ENCODE results near the gene INAVA.
"Not testable (repeated sequence)": the region's sequence is repeated elsewhere in the genome, so short reads cannot be mapped to it uniquely, and the experiment has no call there.

Gene INAVA

DNA sequence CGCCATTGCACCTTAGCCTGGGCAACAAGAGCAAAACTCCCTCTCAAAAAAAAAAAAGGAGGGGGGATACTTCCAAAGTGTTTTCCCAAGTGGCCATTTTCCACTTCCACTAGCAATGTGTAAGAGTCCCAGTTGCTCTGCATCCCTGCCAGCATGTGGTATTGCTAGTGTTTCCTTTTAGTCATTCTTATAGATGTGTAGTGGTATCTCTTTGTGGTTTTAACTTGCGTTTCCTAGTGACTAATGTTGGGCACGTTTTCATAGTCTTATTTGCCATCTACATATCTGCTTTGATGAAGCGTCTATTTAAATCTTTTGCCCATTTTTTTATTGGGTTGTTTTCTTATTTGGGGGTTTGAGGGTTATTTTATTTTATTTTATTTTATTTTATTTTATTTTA lies 31.1 kb downstream of the INAVA start:
- no peaks in the 10 kb centered on the region for H3K4me1 ChIP-seq (ENCODE audit: low read depth, poor library complexity, severe bottlenecking)
- TF ChIP-seq, protein P1, sequence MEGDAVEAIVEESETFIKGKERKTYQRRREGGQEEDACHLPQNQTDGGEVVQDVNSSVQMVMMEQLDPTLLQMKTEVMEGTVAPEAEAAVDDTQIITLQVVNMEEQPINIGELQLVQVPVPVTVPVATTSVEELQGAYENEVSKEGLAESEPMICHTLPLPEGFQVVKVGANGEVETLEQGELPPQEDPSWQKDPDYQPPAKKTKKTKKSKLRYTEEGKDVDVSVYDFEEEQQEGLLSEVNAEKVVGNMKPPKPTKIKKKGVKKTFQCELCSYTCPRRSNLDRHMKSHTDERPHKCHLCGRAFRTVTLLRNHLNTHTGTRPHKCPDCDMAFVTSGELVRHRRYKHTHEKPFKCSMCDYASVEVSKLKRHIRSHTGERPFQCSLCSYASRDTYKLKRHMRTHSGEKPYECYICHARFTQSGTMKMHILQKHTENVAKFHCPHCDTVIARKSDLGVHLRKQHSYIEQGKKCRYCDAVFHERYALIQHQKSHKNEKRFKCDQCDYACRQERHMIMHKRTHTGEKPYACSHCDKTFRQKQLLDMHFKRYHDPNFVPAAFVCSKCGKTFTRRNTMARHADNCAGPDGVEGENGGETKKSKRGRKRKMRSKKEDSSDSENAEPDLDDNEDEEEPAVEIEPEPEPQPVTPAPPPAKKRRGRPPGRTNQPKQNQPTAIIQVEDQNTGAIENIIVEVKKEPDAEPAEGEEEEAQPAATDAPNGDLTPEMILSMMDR (conservative IDR thresholded peaks at IDR 0.05; ENCODE audit: low read depth, low read length): no peak
- no peaks in the 10 kb centered on the region for H3K27me3 ChIP-seq (ENCODE audit: insufficient read depth, low read depth)
- H3K9ac ChIP-seq: no peak overlapping the region
- H3K36me3 ChIP-seq (ENCODE audit: insufficient read depth): no peaks in the 10 kb centered on the region
- H3K4me2 ChIP-seq: no peak overlapping the region
- H4K20me1 ChIP-seq (ENCODE audit: insufficient read depth): no peaks in the 10 kb centered on the region
- H3K27ac ChIP-seq: no peak overlapping the region
- H3K4me3 ChIP-seq (IDR thresholded peaks at IDR 0.05; ENCODE audit: insufficient read depth, low read depth, low read length): no peak overlapping the region
- H3K79me2 ChIP-seq (ENCODE audit: insufficient read depth, low read depth): no peaks in the 10 kb centered on the region
- H2AFZ ChIP-seq (ENCODE audit: low read depth): no peak overlapping the region

DNA sequence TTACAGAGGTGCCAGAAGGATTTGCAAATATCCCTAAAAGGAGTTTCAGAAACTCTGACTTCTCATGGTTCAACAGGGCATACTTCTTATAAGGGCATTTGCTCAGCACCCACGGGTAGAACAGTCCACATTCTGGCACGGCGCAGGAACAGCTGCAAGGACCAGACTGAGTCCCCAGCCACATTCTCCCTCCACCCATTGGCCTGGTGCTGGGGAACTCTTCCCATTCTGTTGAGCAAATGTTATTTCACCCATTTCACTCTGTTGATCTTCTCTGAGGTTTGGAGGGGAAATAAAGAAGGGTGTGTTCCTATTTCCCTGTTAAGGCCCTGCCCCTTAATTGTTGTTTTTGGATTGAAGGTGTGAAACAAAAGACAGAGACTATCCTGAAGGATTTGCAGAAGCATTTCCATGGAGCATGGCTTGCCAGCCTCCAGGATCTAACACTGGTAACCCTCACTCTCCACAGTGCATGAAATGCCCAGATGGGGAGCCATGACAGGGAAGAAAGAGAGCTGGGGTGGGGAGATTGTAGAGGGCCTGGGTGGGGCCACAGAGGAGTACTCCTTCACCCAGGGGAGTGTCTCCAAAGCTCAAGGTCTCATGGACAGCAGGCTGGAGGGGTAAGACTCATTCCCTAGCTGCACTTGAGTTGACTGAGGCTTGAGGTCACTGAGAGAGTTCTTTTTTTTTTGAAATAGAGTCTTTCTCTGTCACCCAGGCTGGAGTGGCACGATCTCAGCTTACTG lies 35.0 kb downstream of the INAVA start:
- Histone ChIP-seq H4K20me1 (ENCODE audit: insufficient read depth) (no peaks in the 10 kb centered on the region), H3K27me3 (ENCODE audit: insufficient read depth, low read depth) (no peaks in the 10 kb centered on the region), H3K4me2 (no peak overlapping the region), H3K4me3 (IDR thresholded peaks at IDR 0.05; ENCODE audit: insufficient read depth, low read depth, low read length) (no peak overlapping the region), H3K4me1 (ENCODE audit: low read depth, poor library complexity, severe bottlenecking) (no peaks in the 10 kb centered on the region), H2AFZ (ENCODE audit: low read depth) (no peak overlapping the region), H3K27ac (no peak overlapping the region), H3K9ac (no peak overlapping the region), H3K36me3 (ENCODE audit: insufficient read depth) (no peaks in the 10 kb centered on the region), H3K79me2 (ENCODE audit: insufficient read depth, low read depth) (no peaks in the 10 kb centered on the region)
- TF ChIP-seq, protein P1 (conservative IDR thresholded peaks at IDR 0.05; ENCODE audit: low read depth, low read length): no peak

DNA sequence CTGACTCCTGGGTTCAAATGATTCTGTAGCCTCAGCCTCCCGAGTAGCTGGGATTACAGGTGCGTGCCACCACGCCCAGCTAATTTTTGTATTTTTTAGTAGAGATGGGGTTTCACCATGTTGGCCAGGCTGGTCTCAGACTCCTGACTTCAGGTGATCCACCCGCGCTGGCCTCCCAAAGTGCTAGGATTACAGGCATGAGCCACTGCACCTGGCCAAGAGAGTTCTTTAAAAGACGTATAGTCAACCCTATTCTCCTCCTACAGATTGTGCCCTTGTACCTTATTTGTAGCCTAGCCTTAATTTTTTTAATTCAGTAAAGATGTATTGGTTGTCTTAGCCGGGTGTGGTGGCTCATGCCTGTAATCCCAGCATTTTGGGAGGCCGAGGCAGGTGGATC lies 35.6 kb downstream of the INAVA start:
- not testable (repeated sequence) for H2AFZ ChIP-seq (ENCODE audit: low read depth); H4K20me1 ChIP-seq (ENCODE audit: insufficient read depth); H3K4me2 ChIP-seq; H3K27ac ChIP-seq; H3K79me2 ChIP-seq (ENCODE audit: insufficient read depth, low read depth); H3K4me3 ChIP-seq (IDR thresholded peaks at IDR 0.05; ENCODE audit: insufficient read depth, low read depth, low read length); H3K9ac ChIP-seq; H3K4me1 ChIP-seq (ENCODE audit: low read depth, poor library complexity, severe bottlenecking); H3K36me3 ChIP-seq (ENCODE audit: insufficient read depth); H3K27me3 ChIP-seq (ENCODE audit: insufficient read depth, low read depth)

DNA sequence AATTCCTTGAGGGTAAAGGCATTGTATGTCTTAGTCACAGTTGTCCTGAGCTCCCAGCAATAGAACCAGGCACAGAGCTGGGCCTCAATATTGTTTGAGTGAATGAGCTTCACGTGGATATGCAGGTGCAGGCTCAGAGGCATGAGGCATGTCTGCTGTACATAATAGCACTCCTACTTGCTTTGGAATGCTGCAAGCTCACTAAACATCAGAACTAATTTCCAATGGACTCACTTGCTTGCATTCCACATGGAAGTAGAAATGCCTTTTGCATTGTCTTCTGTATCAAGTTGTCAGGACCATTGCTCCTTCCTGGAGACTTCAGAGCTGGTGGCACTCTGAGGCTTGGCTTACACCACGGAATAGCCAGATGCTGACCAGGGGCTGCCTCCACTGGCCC lies 37.1 kb downstream of the INAVA start:
- Histone ChIP-seq H3K27me3 (ENCODE audit: insufficient read depth, low read depth) (no peaks in the 10 kb centered on the region), H3K27ac (no peak overlapping the region), H3K36me3 (ENCODE audit: insufficient read depth) (no peaks in the 10 kb centered on the region), H4K20me1 (ENCODE audit: insufficient read depth) (no peaks in the 10 kb centered on the region), H3K4me1 (ENCODE audit: low read depth, poor library complexity, severe bottlenecking) (no peaks in the 10 kb centered on the region), H3K4me2 (no peak overlapping the region), H3K79me2 (ENCODE audit: insufficient read depth, low read depth) (no peaks in the 10 kb centered on the region), H3K9ac (no peak overlapping the region), H3K4me3 (IDR thresholded peaks at IDR 0.05; ENCODE audit: insufficient read depth, low read depth, low read length) (no peak overlapping the region), H2AFZ (ENCODE audit: low read depth) (no peak overlapping the region)
- TF ChIP-seq, protein P1 (conservative IDR thresholded peaks at IDR 0.05; ENCODE audit: low read depth, low read length): no peak

DNA sequence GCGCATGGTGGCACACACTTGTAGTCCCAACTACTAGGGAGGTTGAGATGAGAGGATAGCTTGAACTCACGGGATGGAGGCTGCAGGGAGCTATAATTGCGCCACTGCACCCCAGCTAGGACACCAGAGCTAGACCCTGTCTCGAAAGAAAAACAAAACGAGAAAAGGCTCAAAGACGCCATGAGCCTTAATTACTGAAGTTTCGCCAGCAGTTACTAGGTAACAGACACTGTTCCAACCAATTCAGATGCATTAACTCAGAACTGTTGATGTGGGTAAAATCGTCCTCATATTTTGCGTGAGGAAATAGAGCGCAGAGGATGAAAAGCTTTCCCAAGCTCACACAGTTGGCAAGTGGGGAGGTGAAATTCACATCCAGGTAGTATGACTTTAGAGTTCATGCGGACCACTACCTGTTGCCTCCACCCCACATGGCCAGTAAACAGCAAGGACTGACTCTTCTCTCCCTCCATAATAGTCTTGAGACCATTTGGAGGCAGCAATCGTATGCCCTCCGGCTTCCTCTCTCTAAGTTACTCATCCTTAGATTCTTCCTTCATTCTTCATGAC lies 40.1 kb downstream of the INAVA start:
- Histone ChIP-seq H2AFZ (ENCODE audit: low read depth) (no peak overlapping the region), H3K36me3 (ENCODE audit: insufficient read depth) (no peaks in the 10 kb centered on the region), H3K4me1 (ENCODE audit: low read depth, poor library complexity, severe bottlenecking) (no peaks in the 10 kb centered on the region), H3K4me3 (IDR thresholded peaks at IDR 0.05; ENCODE audit: insufficient read depth, low read depth, low read length) (no peak overlapping the region), H3K9ac (no peak overlapping the region), H4K20me1 (ENCODE audit: insufficient read depth) (no peaks in the 10 kb centered on the region), H3K27me3 (ENCODE audit: insufficient read depth, low read depth) (no peaks in the 10 kb centered on the region), H3K27ac (no peak overlapping the region), H3K79me2 (ENCODE audit: insufficient read depth, low read depth) (no peaks in the 10 kb centered on the region), H3K4me2 (no peak overlapping the region)
- TF ChIP-seq, protein P1 (conservative IDR thresholded peaks at IDR 0.05; ENCODE audit: low read depth, low read length): no peak

DNA sequence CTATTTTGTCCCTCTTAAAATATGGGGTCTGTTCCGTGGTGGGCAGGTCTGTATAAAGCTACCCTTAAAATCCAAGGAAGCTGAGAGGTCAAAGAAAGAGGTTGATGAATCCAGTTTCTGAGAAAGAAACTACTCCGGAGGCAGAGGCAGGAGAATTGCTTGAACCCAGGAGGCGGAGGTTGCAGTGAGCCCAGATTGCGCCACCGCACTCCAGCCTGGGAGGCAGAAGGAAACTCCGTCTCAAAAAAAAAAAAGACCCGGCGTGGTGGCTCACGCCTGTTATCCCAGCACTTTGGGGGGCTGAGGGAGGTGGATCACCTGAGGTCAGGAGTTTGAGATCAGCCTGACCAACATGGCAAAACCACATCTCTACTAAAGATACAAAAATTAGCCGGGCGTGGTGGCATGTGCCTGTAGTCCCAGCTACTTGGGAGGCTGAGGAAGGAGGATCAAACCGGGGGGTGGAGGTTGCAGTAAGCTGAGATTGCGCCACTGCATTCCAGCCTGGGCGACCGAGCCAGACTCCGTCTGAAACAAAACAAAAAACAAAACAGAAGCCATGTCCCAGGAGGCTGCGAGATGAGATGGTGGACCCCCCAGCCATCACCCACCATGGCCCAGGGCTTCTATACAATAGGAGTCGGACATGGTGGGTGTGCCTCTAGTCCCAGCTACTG lies 40.7 kb downstream of the INAVA start:
- not testable (repeated sequence) for H3K79me2 ChIP-seq (ENCODE audit: insufficient read depth, low read depth); H3K9ac ChIP-seq; H3K36me3 ChIP-seq (ENCODE audit: insufficient read depth); H3K27ac ChIP-seq; H3K4me3 ChIP-seq (IDR thresholded peaks at IDR 0.05; ENCODE audit: insufficient read depth, low read depth, low read length); H3K4me1 ChIP-seq (ENCODE audit: low read depth, poor library complexity, severe bottlenecking); H3K27me3 ChIP-seq (ENCODE audit: insufficient read depth, low read depth); H4K20me1 ChIP-seq (ENCODE audit: insufficient read depth); H2AFZ ChIP-seq (ENCODE audit: low read depth); H3K4me2 ChIP-seq
